Stimulated activated CD8-positive, alpha-beta memory T cell treated with anti-CD3 and anti-CD28 coated beads, Interleukin-2, amount 100 ng/mL, for 48 hours (primary cell): ENCODE measurements around the gene BMPR1A.

Experiments used
- DNase-seq, 2 donors: peaks; one replicate each; pipeline ENCODE4 v3.0.0-alpha.2; 2020; ENCODE audit warnings: low read depth in 2 of 2

BMPR1A gene

DNA sequence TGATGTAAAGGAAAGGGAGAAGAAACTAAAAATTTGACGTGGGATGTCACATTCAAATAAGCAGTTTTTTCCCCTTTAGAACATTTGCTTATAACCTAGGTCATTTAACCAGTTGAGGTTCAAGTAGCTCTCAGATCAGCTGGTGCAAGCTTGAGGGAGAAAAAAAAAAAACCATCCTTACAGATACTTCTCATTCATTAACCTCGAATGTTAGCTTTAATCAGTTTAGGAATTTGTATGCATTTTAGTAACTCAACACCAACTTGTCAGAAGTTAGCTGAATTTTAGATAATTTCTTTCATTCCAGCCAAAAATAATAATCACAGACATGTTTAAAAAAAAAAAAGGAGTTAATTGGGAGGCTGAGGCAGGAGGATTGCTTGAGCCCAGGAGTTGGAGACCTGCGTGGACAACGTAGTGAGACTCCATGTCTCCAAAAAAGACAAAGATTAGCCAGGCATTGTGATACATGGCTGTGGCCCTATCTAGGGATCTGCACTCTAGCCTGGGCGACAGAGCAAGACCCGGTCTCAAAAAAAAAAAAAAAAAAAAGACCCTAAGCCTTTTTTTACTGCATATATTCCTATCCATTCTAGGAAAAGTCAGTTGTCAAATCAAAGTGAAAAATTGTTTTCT is 46.2 kb downstream of the BMPR1A start:
- DNase-seq: no peak

- no peak for DNase-seq
Measured at GRCh38 chr10:86803156-86803555, 46.7 kb downstream of the BMPR1A start.

- no peak for DNase-seq
Measured at GRCh38 chr10:86804805-86805204, 48.4 kb downstream of the BMPR1A start.

- DNase-seq: no peak
Measured at GRCh38 chr10:86813101-86813500, 56.7 kb downstream of the BMPR1A start.

DNA sequence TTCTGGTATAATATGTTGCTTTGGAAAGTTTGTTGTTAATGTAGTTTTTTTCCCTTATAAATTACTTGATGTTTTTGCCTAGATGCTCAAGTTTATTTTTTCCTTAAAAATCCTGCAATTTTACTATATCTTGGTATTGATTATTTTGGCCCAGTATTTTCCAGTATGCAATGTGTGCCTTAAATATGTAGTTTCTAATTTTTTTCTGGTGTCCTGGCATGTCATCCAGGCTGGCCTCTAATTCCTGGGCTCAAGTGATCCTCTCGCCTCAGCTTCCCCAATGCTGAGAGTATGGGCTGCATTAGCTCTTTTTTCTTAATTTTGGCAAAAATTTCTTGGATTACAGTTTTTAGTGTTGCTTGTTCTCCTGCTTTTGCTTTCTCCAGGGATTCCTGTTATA is 57.6 kb downstream of the BMPR1A start:
- no peak for DNase-seq

- DNase-seq: no peak
Measured at GRCh38 chr10:86815035-86815617, 58.7 kb downstream of the BMPR1A start.

GRCh38 chr10:86815640-86816039 is 59.2 kb downstream of the BMPR1A start:
- no peak for DNase-seq

- DNase-seq: no peak
Measured at GRCh38 chr10:86817246-86817645, 60.8 kb downstream of the BMPR1A start.

DNA sequence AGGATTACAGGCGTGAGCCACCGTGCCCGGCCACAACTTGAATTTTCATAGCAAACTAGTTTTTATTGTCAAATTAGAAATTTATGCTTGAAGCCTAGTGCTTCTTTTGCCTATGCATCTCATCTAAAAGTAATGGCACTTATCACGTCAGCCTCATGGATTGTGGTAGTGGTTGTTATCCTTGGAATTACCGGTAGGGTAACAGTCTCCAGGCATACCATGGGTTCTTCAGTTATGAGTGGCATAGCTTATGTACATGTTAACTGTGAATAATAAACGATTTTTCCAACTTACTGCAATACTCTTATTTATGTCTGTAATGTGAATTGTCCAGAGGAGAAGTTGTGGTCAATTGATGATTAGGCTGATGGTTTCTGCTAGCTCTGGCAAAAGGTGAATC is 63.1 kb downstream of the BMPR1A start:
- no peak for DNase-seq

DNA sequence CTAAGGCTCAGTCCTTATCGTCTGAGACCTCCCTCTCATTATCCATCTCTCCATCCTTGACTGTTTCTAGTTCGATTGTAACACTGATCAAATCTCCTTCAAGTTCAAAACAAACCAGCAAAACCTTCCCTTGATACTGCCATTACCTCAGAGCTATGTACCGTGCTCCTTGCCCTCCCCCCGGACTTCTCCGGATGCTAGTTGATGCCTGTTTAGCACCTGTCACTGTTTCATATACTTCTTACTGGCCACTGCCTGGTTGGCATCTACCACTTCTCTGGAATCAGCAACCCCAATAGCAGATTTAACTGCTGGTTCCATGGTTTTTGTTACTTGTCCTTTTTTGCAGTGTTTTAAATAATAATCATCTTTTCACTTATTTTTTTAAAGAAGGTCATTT is 64.1 kb downstream of the BMPR1A start:
- no peak for DNase-seq

DNA sequence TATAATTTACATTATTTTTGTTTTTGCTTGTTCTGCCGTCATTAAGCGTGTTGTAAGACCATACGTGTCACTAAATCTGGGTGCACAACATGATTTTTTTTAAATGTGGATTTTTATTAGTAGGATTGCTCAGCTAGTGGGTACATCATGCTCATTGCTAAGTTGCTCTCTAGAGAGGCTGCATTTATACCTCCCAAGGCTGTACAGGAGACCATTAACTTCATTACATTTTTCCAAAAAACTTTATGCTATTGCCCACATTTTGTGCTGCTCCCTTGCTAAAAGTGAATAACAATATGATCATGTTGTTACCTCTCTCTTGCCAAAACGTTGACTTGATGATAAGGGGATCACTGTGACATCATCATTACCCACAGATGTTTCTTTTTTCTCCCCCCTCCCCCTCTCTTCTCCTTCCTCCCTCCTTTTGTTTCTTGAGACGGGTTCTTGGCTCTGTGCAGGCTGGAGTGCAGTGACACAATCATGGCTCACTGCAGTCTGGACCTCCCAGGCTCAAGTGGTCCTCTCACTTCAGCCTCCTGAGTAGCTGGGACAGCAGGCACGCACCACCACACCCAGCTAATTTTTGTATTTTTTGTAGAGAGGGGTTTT is 65.1 kb downstream of the BMPR1A start:
- no peak for DNase-seq

GRCh38 chr10:86823565-86823964 is 67.1 kb downstream of the BMPR1A start:
- DNase-seq: no peak

GRCh38 chr10:86824151-86824550 is 67.7 kb downstream of the BMPR1A start:
- no peak for DNase-seq

DNA sequence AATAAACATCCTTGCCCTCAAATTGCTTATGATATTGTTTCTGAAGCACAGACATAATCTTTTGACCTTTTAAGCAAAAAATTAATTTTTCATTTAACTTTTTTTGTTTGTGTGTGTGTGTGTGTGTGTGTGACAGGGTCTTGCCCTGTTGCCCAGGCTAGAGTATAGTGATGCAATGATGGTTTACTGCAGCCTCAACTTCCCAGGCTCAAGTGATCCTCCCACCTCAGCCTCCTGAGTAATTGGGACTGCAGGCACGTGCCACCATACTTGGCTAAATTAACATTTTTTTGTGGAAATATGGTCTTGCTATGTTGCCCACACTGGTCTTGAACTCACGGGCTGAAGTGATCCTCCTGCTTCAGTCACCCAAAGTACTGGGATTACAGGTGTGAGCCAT is 68.9 kb downstream of the BMPR1A start:
- no peak for DNase-seq

GRCh38 chr10:86827639-86828038 is 71.2 kb downstream of the BMPR1A start:
- DNase-seq: no peak

GRCh38 chr10:86828145-86828544 is 71.7 kb downstream of the BMPR1A start:
- no peak for DNase-seq

DNA sequence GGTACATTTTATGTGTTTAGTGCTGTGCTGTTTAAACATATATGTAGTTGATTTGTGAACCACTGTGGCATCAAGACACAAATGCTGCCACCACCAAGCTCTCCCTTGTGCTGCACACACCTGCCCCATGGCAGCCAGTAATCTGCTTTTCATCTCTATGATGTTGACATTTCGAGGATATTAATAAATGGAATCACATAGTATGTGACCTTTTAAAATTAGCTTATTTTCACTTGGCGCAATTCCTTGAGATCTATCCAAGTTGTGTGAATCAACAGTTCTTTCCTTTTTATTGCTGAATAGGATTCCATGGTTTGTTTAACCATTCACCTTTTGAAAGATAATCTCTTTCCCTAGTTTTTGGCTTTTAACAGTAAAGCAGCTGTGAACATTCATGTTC is 73.1 kb downstream of the BMPR1A start:
- DNase-seq: no peak

- DNase-seq: no peak
Measured at GRCh38 chr10:86830043-86830591, 73.7 kb downstream of the BMPR1A start.

GRCh38 chr10:86833969-86834368 is 77.5 kb downstream of the BMPR1A start:
- no peak for DNase-seq

GRCh38 chr10:86836044-86836443 is 79.6 kb downstream of the BMPR1A start:
- no peak for DNase-seq

- DNase-seq: no peak
Measured at GRCh38 chr10:86837663-86838062, 81.2 kb downstream of the BMPR1A start.

GRCh38 chr10:86840498-86840897 is 84.1 kb downstream of the BMPR1A start:
- no peak for DNase-seq

DNA sequence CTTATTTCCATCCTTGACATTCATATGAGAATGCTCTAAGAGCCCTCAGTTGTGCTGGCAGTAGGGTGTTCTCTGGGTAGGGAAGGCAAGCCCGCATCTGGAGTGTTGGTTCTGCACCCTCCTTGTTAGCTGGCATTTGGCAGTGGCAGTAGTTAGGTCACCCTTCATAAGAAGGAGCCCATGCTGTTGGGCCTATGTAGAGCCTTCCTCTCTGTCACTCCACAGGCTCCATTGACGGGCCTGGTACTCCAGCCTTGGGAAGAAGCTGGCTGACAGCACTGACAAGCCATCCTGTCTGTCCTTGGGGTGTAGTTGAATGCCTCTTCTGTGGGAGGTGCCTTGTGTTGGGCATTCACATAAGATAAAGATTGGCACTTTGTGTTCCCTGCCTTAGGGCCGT is 89.7 kb downstream of the BMPR1A start:
- no peak for DNase-seq
